GM19328 (cell line): ENCODE results near the gene USP53.
"Not testable (repeated sequence)": the region's sequence is repeated elsewhere in the genome, so short reads cannot be mapped to it uniquely, and the experiment has no call there.

Experiments used
- ATAC-seq: cut with Tn5 transposase; IDR thresholded peaks from one replicate; pipeline ENCODE4 v1.9.1; 2021; ENCODE audit warnings: mild to moderate bottlenecking, moderate library complexity; ENCODE audit not compliant: unreplicated experiment

The USP53 gene

DNA sequence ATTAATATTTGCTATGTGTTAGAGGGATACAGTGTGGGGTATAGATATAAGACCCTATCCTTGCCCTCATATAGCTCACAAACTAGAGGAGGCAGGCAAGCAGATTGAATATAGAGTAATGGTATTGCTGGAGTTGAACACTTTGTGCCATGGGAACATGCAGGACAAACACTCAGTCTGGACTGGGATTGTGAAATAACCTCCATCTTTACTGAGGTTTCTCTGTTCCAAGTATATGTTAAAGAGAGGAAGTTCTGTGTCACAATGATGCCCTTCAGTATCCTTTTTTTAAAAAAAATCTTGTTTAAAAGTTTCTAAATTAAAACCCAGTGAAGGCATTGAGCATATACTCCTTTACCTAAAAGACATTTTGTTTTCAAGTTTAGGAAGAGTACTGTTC lies 100.7 kb downstream of the USP53 start:
- no peak for ATAC-seq

DNA sequence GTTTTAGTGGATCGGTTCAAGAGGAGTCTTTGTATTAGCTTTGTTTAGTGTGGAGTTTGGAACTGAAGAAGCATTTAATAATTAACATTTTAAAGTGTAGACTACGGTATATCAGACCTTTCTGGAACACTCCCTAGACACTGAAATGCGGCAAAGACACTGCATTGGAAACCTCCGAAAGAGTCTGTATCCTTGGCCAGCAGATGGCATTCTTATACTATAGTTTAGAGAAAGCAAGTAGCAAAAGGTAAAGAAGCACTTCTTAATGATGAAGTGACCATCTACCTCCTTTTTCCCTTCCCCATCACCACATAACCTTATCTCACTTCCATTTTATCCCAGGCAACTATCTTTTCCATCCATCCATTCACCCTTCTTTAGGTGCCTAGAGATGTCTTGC lies 101.8 kb downstream of the USP53 start:
- ATAC-seq: no peak

DNA sequence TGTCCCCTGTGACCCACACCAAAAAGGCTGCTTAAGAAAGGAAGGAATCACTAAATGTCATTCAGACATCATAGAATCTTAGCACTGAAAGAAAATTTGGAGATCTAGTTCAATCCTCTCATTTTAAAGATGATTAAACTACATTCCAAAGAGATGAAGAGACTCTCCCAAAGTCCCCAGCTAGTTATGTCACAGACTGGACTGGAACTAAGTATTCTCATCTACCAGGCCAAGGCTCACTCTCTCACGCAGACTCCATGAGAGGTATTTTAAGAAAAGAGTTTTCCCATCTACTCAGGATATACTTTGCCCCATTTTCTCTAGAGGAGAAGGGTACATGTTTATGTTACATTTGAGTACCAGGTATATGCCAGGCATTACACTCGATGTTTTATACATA lies 102.5 kb downstream of the USP53 start:
- ATAC-seq: no peak

DNA sequence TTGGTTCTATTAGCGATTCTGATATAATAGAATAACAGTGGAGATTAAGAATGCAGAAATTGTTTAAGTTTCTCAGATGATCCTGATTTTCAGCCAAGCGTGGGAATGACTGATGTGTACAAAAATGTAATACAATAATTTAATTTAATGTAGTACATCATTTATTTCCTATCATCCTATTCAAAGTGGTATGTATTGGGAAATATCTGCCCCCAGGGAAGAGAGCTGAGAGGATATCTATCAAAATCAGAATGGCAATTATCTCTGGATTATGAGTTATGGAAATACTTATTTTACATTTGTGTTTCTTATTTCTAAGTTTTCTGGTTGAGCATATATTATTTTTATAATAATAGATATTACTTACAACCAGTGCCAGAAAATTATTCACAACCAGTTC lies 105.5 kb downstream of the USP53 start:
- ATAC-seq: no peak

DNA sequence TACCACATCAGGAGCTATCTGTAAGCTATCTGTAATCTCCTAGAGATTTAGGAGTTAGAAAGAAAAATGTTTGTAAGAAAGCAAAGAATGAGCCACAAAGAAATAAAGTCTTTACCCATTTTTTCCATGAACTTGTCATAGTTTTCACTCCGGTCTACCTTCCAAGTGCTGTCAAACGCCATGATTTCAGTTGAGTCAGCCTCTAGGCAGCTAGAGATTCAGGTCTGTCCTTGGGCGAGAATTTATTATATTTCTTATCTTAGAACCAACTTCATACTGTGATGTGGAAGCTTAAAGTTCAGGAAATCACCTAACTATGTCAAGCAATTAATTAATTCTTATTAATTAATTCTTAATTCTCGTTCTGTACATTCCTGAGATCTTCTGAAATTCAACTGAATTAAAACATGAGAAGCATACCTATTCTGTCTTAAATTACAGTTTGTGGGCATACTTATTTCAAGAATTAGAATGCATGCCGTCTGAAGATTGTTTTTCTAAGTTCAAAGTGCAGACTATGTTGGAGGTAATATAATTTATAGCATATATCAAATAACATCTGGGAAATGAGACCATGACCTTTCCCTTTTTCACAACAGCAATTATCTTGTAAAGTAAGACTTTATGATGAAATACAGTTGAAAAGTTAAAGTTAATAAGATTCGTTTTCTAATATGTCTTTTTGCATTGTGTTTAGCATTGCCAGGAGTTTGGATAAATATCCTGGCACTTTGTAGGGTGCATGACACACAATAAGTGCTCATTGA lies 109.6 kb downstream of the USP53 start, which contains the start of gene FABP2:
Gene FABP2, minus strand, starts transcription at position 218 of the 767 bp plus-strand sequence. Its CDS starts 36 bp downstream, at position 182.
- ATAC-seq: no peak

DNA sequence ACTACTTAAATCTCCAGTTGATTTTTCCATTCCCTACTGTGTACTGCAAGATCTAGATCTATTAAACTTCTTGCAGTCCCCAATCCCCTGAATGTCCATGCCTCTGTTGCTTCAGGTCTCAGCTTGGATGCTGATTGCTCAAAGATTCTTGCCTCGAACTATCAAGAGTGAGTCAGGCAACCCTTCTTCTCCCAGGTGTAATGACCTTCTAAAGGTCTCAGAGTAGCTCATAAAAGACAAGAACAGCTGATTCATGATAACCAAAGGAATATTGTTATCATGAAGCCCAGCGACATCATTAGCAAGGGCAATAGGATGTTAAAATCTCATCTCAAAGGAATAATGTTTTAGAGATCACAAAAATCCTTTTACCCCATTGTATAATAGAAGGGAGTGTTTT lies 116.2 kb downstream of the USP53 start:
- no peak for ATAC-seq

DNA sequence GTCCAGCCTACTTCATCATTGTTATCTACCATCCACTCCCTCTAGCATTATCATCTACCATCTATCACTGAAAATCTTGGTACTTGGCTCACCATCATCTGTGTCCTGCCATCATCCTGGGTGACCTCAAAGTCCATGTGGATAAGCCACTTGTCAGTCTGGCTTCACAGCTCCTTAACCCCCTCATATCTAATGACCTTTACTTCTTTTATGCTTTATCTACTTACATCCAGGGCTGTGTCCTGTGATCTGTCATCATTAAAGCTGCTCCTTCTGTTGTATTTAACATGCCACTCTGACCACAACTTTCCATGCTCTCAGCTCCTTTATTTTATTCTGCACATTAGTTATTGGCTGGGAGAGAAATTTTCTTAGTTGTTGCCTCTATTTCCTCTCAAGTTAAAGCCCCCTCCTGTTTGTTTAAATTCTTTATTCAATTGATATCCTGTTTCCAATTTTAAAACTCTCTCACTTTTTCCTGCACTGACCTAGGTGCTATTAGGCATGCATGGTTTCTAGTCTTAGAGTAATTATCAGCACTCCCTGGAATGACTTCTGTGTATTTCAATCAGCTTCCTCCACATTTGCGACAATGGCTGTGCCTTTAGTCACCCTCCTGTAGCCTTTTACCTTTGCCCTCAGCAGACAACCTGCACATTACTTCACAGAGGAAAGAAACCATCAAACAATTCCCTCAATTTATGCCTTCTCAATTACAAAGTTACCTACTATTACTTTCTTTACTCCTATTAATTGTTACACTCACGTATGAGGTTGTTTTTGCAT lies 117.5 kb downstream of the USP53 start:
- no peak for ATAC-seq

DNA sequence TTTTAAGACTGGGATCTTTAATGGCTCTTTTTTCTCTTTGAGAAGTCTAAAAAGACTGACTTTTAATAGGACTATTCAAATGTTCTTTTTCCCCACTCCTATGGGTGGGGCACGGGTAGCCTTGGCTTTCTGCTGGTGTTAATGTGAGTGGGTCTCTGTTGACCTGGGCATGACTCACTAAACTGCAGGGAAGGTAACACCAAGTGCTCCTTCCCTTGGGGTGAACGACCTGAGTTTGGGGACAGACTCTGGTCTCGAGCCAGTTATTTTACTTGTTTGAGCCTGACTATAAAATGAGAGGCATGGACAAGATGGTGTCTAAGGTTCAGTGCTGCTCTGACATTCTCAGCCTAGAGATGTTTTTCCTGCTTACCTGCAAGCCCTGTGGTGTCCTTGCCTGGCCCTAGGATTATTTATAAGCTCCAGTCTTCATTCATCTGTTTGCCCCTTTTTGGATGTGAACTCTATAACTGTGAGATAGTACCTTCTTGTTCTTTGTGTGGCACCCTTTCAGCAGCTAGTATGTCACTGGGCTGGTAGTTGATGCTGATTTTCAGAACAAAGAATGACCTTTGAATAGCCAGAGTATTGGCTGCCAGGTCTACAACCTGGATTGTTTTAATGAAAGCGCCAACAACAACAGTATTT lies 123.9 kb downstream of the USP53 start:
- ATAC-seq: not testable (repeated sequence)

DNA sequence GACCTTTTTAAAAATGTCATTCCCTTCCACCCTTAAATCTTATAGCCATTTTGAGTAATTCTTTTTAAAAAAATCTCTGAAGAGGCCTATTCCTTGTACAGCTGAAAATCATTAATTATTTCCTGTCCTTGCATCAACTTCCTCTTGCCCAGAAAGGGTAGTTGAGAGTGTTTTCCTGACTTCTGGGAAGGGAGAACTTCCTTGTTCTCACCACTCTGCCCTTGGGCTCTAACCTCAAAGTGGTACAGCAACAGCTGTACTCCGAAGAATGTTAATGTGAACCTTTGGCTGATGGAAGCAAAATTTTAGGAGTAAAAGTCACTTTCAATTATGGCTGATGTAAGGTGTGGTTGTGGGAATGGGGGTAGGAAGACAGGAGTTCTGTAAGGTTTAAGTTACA lies 124.5 kb downstream of the USP53 start:
- no peak for ATAC-seq

DNA sequence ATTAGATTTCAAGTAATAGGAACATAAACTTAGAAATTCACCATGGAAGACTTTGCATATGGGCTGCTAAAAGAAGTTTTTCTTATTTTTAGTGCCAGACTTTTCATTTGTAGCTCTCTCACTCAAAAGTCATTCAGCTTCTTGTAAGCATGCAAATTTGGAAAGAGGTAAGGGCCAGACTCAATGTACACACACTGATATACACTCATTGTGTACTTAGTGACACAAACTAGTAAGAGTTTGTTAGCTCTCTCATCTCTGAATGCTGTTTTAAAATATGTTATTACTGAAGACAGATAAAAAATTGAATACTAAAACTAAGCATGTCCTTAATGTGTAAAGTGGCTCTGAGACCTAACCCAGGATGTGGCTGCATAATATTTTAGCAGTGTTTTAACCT lies 127.4 kb downstream of the USP53 start:
- not testable (repeated sequence) for ATAC-seq

DNA sequence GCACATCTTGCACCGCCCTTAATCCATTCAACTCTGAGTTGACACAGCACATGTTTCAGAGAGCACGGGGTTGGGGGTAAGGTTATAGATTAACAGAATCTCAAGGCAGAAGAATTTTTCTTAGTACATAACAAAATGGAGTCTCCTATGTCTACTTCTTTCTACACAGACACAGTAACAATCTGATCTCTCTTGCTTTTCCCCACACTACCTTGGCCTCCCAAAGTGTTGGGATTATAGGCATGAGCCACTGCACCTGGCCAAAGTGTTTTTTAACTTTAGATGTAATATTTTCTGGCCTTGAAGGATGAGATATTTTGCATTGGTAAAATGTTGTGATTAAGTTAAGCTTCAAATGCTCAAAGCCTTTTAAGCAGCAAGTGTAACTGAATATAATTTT lies 130.8 kb downstream of the USP53 start:
- not testable (repeated sequence) for ATAC-seq
